Measurements from ENCODE around the gene FAM111A.

Gene FAM111A

GRCh38 chr11:59144096-59144495, 1.4 kb downstream of the FAM111A start:
- DNase-seq = no peak

- DNase-seq = peak; percentile 84
Observed at GRCh38 chr11:59144579-59145345, 2.1 kb downstream of the FAM111A start.

DNA sequence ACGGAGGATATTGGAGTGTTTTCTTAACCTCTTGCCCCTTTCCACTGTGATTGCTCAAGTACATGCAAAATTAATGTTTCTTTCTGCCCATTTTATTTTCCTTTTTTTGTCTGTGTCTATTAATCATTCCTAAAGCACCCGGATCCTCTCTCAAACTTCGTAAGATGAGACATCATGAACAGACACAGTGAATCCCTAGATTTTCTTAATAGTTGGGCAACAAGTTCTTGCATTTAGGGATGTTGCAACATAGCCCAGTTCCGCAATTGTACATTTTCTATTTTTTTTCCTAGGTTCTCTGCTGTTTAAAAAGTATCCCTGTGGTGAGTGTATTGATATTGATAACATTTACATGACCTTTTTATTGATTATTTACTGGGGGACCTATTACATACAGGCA, 2.9 kb downstream of the FAM111A start:
- no peak for DNase-seq

GRCh38 chr11:59151761-59152160, 9.1 kb downstream of the FAM111A start:
- no peak for DNase-seq

GRCh38 chr11:59152312-59152951, 9.8 kb downstream of the FAM111A start:
- DNase-seq = no peak

DNA sequence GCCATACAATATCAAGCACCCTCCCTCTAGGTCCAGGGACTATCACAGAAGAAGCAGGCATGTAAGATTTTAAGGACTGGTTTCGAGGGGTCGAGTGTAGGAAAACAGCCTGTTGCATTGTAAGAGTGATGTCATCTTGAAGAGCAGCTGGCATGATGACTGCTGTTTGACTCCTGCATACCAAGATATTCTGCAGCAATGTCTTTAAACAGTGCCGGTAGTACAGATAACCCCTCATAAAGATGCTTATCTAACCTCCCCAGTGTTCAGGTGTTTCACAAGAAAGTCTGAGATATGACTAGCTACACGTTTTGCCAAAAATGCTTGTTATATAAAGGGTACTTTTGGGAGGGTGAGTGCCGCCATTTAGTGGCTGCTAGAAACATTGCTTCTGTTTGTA, 12.0 kb downstream of the FAM111A start:
- DNase-seq = no peak

- DNase-seq = no peak
Observed at GRCh38 chr11:59157433-59157832, 14.8 kb downstream of the FAM111A start.

DNA sequence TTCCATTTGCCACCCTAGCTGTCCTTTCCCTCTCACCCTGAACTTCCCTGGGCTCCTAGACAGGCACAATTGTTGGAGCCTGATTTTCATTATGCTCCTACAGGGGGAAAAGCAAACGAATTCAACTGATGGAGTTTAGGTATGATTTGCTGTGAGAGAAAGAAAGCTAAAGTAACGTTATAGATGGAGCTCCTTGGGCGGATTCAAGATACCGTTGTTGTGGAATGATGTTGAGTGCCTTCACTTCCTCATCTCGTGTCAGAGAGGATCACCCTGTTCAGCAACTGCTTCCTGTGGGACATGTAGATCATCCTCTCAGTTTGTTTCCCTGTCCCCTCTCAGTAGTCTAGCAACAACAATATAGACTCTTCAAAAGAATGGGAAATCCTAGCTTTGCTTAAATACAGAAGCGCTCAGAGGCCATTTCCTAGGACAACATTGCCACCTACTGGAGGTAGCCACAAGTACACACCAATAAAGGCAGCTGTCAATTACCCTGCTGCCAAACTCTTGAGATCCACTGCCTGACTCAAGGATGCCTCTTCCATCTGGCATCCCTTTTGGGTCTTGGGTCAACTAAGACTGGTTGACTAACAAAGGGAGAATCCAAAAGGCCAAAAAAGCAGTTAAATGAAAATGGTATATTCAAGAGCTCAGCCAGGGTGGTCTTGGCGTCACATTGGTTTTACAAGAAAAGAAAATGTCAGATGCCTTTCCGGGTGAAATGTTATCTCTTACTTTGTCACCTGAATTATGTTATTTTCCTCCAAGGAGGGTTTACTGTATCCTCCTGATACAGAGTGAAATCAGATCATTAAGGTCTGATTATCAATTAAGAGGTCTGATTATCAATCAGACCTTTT, 15.8 kb downstream of the FAM111A start:
- peak; percentile 74 for DNase-seq

DNA sequence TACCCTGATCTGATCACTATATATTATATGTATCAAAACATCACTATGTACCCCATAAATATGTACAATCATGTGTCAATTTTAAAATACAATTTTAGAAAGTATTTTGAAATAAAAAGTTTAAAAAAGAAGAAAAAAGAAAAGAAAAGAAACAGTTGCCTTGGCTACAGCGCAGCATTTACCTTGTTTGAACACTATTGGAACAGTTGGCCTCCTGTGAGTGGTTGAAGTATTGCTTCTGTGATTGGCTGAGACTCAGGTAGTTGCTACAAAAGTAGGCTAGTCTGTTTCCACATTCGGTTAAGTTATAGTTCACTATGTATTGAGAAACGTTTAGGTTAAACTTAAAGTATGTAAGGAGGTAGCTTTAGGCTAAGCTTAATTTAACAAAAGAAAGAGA, 21.4 kb downstream of the FAM111A start:
- no peak for DNase-seq

- DNase-seq = peak; percentile 95
Observed at GRCh38 chr11:59171508-59172322, 29.1 kb downstream of the FAM111A start, which contains the start of gene DTX4. DTX4 (plus strand) TSS chr11:59172132; CDS start chr11:59172596, 464 bp downstream.

DNA sequence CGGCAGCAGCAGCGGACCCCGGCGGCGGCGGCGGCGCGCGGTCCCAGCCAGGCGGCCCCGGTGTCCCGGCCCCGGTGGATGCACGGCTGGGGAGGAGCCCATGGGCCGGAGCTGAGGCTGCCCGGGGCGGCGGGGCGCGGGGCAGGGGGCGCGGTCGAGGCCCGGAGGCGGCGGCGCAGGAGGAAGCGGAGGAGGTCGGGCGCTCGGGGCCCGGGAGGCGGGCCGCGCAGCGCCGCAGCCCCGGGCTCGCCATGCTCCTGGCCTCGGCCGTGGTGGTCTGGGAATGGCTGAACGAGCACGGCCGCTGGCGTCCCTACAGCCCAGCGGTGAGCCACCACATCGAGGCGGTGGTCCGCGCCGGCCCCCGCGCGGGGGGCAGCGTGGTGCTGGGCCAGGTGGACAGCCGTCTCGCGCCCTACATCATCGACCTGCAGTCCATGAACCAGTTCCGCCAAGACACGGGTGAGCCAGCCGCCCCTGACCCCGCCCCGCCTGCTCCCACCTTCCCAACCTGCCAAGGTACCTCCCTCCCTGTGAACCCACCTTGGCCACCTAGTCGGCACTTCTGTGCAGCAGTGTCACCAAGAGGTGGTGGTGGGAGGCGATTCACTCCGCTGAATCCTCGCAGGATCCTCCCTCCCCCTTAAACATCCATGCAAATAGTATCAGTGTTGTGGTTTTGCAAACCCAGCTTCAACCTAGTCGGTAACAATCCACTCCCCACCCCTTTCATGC, 29.9 kb downstream of the FAM111A start:
- DNase-seq = peak; percentile 69

- DNase-seq = peak; percentile 72
Observed at GRCh38 chr11:59173080-59173963, 30.7 kb downstream of the FAM111A start.

GRCh38 chr11:59173964-59174663, 31.5 kb downstream of the FAM111A start:
- no peak for DNase-seq

DNA sequence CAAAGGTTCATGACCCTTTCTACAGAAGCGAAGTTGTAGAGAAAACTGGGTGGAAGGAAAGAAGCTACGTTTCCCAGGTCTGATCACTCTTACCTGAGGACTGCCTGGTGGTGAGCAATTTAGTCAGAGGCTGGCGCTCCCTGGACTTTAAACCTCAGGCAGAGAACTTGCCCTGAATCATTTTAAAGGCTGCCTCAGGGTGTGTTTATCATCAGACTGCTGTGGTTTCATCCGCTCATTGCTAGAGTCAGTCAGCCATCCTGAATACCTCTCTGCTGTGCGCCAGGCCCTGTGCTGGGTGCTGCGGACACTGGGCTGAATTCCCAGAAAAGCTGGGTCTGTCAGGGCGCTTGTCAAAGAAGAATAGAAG, 32.0 kb downstream of the FAM111A start:
- DNase-seq = no peak

GRCh38 chr11:59175091-59175501, 32.4 kb downstream of the FAM111A start:
- DNase-seq = no peak

GRCh38 chr11:59176330-59176729, 33.7 kb downstream of the FAM111A start:
- no peak for DNase-seq

- no peak for DNase-seq
Observed at GRCh38 chr11:59178402-59178801, 35.7 kb downstream of the FAM111A start.

- DNase-seq = no peak
Observed at GRCh38 chr11:59179121-59179520, 36.5 kb downstream of the FAM111A start.

DNA sequence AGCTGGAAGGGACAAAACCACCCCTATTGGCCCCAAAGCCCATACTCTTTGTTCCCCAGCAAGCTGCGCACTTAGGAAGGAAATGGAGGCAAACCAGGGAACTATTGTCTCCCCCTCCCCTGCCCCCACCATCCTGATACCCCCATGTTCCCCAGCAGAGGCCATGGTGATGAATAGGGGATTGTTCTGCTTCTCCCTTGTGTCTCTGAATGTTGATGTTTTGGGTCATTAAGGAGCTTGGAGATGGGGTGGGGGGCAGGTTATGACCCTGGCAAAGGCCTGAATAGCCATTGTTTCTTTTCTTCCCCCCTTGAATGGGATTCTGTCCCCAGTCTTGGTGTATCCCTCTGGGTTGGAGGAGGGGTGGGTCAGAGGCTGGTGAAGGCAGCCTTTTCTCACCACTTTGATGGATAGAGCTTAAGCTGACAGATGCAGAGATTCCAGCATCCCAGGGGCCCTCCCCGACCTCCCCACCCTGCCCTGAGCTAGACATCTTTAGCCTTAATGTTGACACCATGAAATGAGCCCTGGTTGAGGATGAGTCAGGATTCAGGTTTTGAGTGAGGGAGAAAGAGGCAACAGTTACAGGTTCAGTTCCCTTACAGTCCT, 37.6 kb downstream of the FAM111A start:
- no peak for DNase-seq

DNA sequence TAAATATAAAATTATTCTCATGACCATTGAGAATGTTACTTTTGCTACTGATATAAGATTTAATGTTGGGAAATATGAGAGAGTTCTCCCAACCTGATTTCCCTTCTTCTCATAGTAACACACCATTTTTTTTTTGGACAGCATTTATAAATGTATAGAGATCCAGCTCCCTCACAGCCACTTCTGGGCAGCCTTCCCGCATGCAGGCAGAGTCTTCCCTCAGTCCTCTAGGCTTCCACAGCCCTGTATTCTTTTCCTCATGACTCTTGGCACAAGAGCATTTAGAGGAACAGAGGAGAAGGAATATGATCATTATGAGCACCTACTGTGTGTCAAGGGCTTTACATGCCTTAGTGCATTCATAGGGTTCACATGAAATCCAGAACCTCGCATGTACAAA, 38.3 kb downstream of the FAM111A start:
- no peak for DNase-seq
